Measurements from ENCODE around the gene AHRR. TPM values are rescaled to one million over a fixed set of nuclear protein-coding genes. Genes with fewer than 3 reads are reported as not detected.

AHRR gene
- total RNA-seq, 2 donors from 2014 or later: 1.9 to 2.1 TPM

GRCh38 chr5:390623-391491, 69.3 kb downstream of the AHRR start:
- H3K4me3 ChIP-seq: no peak overlapping the region
- H3K9me3 ChIP-seq: no peaks in the 10 kb centered on the region
- H3K4me1 ChIP-seq: no peaks in the 10 kb centered on the region
- H3K27ac ChIP-seq: no peak overlapping the region
- no peaks in the 10 kb centered on the region for H3K27me3 ChIP-seq
- intact Hi-C loops (cut with DNase I): no loop called here
- H3K9ac ChIP-seq (ENCODE audit: low read depth in 2 of 2, low read length in 2 of 2): no peak overlapping the region
- H3K36me3 ChIP-seq: no peaks in the 10 kb centered on the region
- TF ChIP-seq CTCF (IDR thresholded peaks at IDR 0.05): no peak
- DNase-seq: peak; percentile 16

GRCh38 chr5:392431-392988, 71.0 kb downstream of the AHRR start:
- no peaks in the 10 kb centered on the region for H3K9me3 ChIP-seq
- no peaks in the 10 kb centered on the region for H3K27me3 ChIP-seq
- H3K36me3 ChIP-seq: no peaks in the 10 kb centered on the region
- H3K27ac ChIP-seq: no peak overlapping the region
- no peak overlapping the region for H3K9ac ChIP-seq (ENCODE audit: low read depth in 2 of 2, low read length in 2 of 2)
- intact Hi-C loops (cut with DNase I): no loop called here
- DNase-seq: peak; percentile 16
- no peak for TF ChIP-seq CTCF (IDR thresholded peaks at IDR 0.05)
- no peak overlapping the region for H3K4me3 ChIP-seq
- H3K4me1 ChIP-seq: no peaks in the 10 kb centered on the region

- H3K9ac ChIP-seq (ENCODE audit: low read depth in 2 of 2, low read length in 2 of 2): no peak overlapping the region
- H3K27me3 ChIP-seq: no peaks in the 10 kb centered on the region
- no peaks in the 10 kb centered on the region for H3K36me3 ChIP-seq
- no peak overlapping the region for H3K27ac ChIP-seq
- H3K9me3 ChIP-seq: no peaks in the 10 kb centered on the region
- peak; percentile 12 for DNase-seq
- H3K4me3 ChIP-seq: no peak overlapping the region
- no peak for TF ChIP-seq CTCF (IDR thresholded peaks at IDR 0.05)
- intact Hi-C loops (cut with DNase I): no loop called here
- no peaks in the 10 kb centered on the region for H3K4me1 ChIP-seq
These were observed 72.3 kb downstream of the AHRR start for GRCh38 chr5:393846-394275.

- no peaks in the 10 kb centered on the region for H3K36me3 ChIP-seq
- H3K9ac ChIP-seq (ENCODE audit: low read depth in 2 of 2, low read length in 2 of 2): no peak overlapping the region
- no peak overlapping the region for H3K4me3 ChIP-seq
- H3K27ac ChIP-seq: no peak overlapping the region
- intact Hi-C loops (cut with DNase I): no loop called here
- H3K27me3 ChIP-seq: peaks cover 6% of the 10 kb centered on the region
- H3K4me1 ChIP-seq: no peaks in the 10 kb centered on the region
- TF ChIP-seq CTCF (IDR thresholded peaks at IDR 0.05): no peak
- no peaks in the 10 kb centered on the region for H3K9me3 ChIP-seq
- DNase-seq: peak; percentile 10
These were observed 73.2 kb downstream of the AHRR start for GRCh38 chr5:394671-395155.

- H3K9ac ChIP-seq (ENCODE audit: low read depth in 2 of 2, low read length in 2 of 2): no peak overlapping the region
- H3K36me3 ChIP-seq: no peaks in the 10 kb centered on the region
- no peak for TF ChIP-seq CTCF (IDR thresholded peaks at IDR 0.05)
- no peaks in the 10 kb centered on the region for H3K4me1 ChIP-seq
- H3K27ac ChIP-seq: no peak overlapping the region
- no peak overlapping the region for H3K4me3 ChIP-seq
- DNase-seq: no peak
- no peaks in the 10 kb centered on the region for H3K9me3 ChIP-seq
- intact Hi-C loops (cut with DNase I): no loop called here
- H3K27me3 ChIP-seq: peaks cover 9% of the 10 kb centered on the region
These were observed 73.8 kb downstream of the AHRR start for GRCh38 chr5:395156-395920.

All from colonic mucosa (tissue), 4 donors.